Measurements from ENCODE around the gene USP22. TPM values are rescaled to one million over a fixed set of nuclear protein-coding genes. Genes with fewer than 3 reads are reported as not detected.

Gene USP22
- total RNA-seq, 1 experiment from 2014 or later = 224 TPM

- Histone ChIP-seq H3K4me1 (ENCODE audit: control insufficient read depth, insufficient read depth, low read length) (no peaks in the 10 kb centered on the region), H3K4me3 (ENCODE audit: low read depth in 2 of 2, low read length in 2 of 2) (no peak overlapping the region), H3K36me3 (ENCODE audit: control insufficient read depth, insufficient read depth, low read length) (peaks cover 40% of the 10 kb centered on the region), H3K27ac (ENCODE audit: low read length) (no peak overlapping the region), H3K27me3 (ENCODE audit: control insufficient read depth, insufficient read depth, low read length) (no peaks in the 10 kb centered on the region), H3K9me3 (ENCODE audit: control insufficient read depth, insufficient read depth, low read depth, low read length) (no peaks in the 10 kb centered on the region)
- ChIA-PET CTCF (no interaction called here), POLR2A (interaction anchor here (0.5 kb wide), 1 partner anchor 164 kb away, joined by 3 read pairs; no protein-coding TSS in a partner anchor)
- intact Hi-C loops (cut with micrococcal nuclease; ENCODE audit: unreplicated experiment) = no loop called here
- DNase-seq (ENCODE audit: low read depth, low spot score) (no peak), ATAC-seq (no peak)
- in situ Hi-C loops (cut with HindIII; ENCODE audit: low pct_unique_long_range_greater_than_20kb, low sequenced_read_pairs) = no loop called here
- TF ChIP-seq, protein P1, sequence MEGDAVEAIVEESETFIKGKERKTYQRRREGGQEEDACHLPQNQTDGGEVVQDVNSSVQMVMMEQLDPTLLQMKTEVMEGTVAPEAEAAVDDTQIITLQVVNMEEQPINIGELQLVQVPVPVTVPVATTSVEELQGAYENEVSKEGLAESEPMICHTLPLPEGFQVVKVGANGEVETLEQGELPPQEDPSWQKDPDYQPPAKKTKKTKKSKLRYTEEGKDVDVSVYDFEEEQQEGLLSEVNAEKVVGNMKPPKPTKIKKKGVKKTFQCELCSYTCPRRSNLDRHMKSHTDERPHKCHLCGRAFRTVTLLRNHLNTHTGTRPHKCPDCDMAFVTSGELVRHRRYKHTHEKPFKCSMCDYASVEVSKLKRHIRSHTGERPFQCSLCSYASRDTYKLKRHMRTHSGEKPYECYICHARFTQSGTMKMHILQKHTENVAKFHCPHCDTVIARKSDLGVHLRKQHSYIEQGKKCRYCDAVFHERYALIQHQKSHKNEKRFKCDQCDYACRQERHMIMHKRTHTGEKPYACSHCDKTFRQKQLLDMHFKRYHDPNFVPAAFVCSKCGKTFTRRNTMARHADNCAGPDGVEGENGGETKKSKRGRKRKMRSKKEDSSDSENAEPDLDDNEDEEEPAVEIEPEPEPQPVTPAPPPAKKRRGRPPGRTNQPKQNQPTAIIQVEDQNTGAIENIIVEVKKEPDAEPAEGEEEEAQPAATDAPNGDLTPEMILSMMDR (IDR thresholded peaks at IDR 0.05) = no peak
- no peak for TF ChIP-seq SIN3A (IDR thresholded peaks at IDR 0.05; ENCODE audit: borderline replicate concordance, insufficient read depth, low read depth, low read length)
- TF ChIP-seq TCF7L2 (IDR thresholded peaks at IDR 0.05; ENCODE audit: low read depth, low read length) = no peak
- TF ChIP-seq POLR2AphosphoS5 (IDR thresholded peaks at IDR 0.05; ENCODE audit: low read depth, low read length) = no peak
- TF ChIP-seq REST (IDR thresholded peaks at IDR 0.05; ENCODE audit: insufficient read depth in 1 of 2, low read depth in 2 of 2, low read length in 1 of 2) = no peak
- BruUV-seq (replicated peaks) = no TSS peak
These were observed 27.2 kb downstream of the USP22 start for GRCh38 chr17:21015564-21015963.

GRCh38 chr17:21014498-21014897, 28.3 kb downstream of the USP22 start:
- H3K27me3 ChIP-seq (ENCODE audit: control insufficient read depth, insufficient read depth, low read length) = no peaks in the 10 kb centered on the region
- intact Hi-C loops (cut with micrococcal nuclease; ENCODE audit: unreplicated experiment) (no loop called here), in situ Hi-C loops (cut with HindIII; ENCODE audit: low pct_unique_long_range_greater_than_20kb, low sequenced_read_pairs) (no loop called here)
- no peak overlapping the region for H3K4me3 ChIP-seq (ENCODE audit: low read depth in 2 of 2, low read length in 2 of 2)
- POLR2A ChIA-PET = interaction anchor here (0.6 kb wide), 1 partner anchor 197 kb away, joined by 3 read pairs; no protein-coding TSS in a partner anchor
- no peak for DNase-seq (ENCODE audit: low read depth, low spot score)
- peaks cover 35% of the 10 kb centered on the region for H3K36me3 ChIP-seq (ENCODE audit: control insufficient read depth, insufficient read depth, low read length)
- no peaks in the 10 kb centered on the region for H3K9me3 ChIP-seq (ENCODE audit: control insufficient read depth, insufficient read depth, low read depth, low read length)
- CTCF ChIA-PET = no interaction called here
- no peaks in the 10 kb centered on the region for H3K4me1 ChIP-seq (ENCODE audit: control insufficient read depth, insufficient read depth, low read length)
- no TSS peak for BruUV-seq (replicated peaks)
- TF ChIP-seq SIN3A (IDR thresholded peaks at IDR 0.05; ENCODE audit: borderline replicate concordance, insufficient read depth, low read depth, low read length) (no peak), POLR2AphosphoS5 (IDR thresholded peaks at IDR 0.05; ENCODE audit: low read depth, low read length) (no peak), TCF7L2 (IDR thresholded peaks at IDR 0.05; ENCODE audit: low read depth, low read length) (no peak), REST (IDR thresholded peaks at IDR 0.05; ENCODE audit: insufficient read depth in 1 of 2, low read depth in 2 of 2, low read length in 1 of 2) (no peak)
- TF ChIP-seq, protein P1 (IDR thresholded peaks at IDR 0.05) = no peak
- H3K27ac ChIP-seq (ENCODE audit: low read length) = no peak overlapping the region
- ATAC-seq = no peak
